Esophagus squamous epithelium (tissue), 4 donors: ENCODE results near the gene C2.

ENCODE experiments used
- POLR2A ChIP-seq, 4 donors: fragments of 450-650 bp; IDR thresholded peaks; one replicate each; pipeline ENCODE4 v1.6.1; 2017; ENCODE audit warnings: antibody characterized with exemption in 4 of 4, mild to moderate bottlenecking in 4 of 4, moderate library complexity in 3 of 4
- TF ChIP-seq, protein P1 (sequence below), 6 experiments: fragments of 450-650 bp in 4 of 6; fragments of 200-600 bp in 2 of 6; sonication (generic) in 2 of 6; IDR thresholded peaks; one replicate each; pipeline ENCODE4 v1.5.1; 2016 to 2019; ENCODE audit warnings: antibody characterized with exemption in 6 of 6, mild to moderate bottlenecking in 4 of 6, moderate library complexity in 4 of 6

DNA sequence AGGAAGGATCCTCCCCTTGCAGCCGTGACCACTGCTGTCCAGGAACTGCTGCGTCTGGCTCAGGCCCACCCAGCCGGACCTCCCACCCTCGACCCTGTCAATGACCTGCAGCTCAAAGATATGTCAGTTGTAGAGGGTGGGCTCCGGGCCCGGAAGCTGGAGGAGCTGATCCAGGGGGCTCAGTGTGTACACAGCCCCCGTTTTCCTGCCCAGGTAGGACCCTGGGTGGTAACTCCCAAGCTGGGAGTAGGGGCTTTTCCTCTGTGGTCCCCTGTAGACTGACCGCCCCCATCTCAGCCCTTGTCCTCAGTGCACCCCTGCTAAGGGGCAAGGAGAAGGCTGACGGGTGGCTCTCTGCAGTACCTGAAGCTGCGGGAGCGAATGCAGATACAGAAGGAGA lies 40.8 kb downstream of the C2 start:
- TF ChIP-seq POLR2A (IDR thresholded peaks at IDR 0.05), result no peak
- TF ChIP-seq, protein P1, sequence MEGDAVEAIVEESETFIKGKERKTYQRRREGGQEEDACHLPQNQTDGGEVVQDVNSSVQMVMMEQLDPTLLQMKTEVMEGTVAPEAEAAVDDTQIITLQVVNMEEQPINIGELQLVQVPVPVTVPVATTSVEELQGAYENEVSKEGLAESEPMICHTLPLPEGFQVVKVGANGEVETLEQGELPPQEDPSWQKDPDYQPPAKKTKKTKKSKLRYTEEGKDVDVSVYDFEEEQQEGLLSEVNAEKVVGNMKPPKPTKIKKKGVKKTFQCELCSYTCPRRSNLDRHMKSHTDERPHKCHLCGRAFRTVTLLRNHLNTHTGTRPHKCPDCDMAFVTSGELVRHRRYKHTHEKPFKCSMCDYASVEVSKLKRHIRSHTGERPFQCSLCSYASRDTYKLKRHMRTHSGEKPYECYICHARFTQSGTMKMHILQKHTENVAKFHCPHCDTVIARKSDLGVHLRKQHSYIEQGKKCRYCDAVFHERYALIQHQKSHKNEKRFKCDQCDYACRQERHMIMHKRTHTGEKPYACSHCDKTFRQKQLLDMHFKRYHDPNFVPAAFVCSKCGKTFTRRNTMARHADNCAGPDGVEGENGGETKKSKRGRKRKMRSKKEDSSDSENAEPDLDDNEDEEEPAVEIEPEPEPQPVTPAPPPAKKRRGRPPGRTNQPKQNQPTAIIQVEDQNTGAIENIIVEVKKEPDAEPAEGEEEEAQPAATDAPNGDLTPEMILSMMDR (IDR thresholded peaks at IDR 0.05), result no peak
